PC-3 (cell line): Measurements from ENCODE around the gene ONECUT1. TPM values are rescaled to one million over a fixed set of nuclear protein-coding genes. Genes with fewer than 3 reads are reported as not detected.

Experiments used
- ATAC-seq: fragments of 200-7000 bp; cut with Tn5 transposase; 2 replicates; pipeline ENCODE4 v1.9.1; 2020; ENCODE audit warnings: mild to moderate bottlenecking, moderate library complexity
- BruUV-seq: library from RNA; stranded (reverse); fragments of 400-500 nt; replicated peaks from 2 replicates; lab custom pipeline; 2021; lab: Mats Ljungman, UMichigan
- CTCF ChIA-PET: fragments of 300-600 bp; sonication (Branson Sonifier 250); formaldehyde crosslinking; loops from one replicate; lab custom pipeline; 2022; ENCODE audit warnings: antibody characterized with exemption; lab: Charles Lee
- POLR2A ChIA-PET: fragments of 300-600 bp; sonication (Branson Sonifier 250); formaldehyde crosslinking; loops from one replicate; lab custom pipeline; 2022; ENCODE audit warnings: antibody characterized with exemption; ENCODE audit not compliant: unreplicated experiment; lab: Charles Lee
- DNase-seq: peaks from one replicate; pipeline ENCODE4 v3.0.0-alpha.2; 2015
- H2AFZ ChIP-seq: fragments of 300-600 bp; sonication (generic); 2 replicates; pipeline ENCODE4 v1.6.0; 2016; ENCODE audit warnings: antibody characterized with exemption, low read length
- H3F3A ChIP-seq: fragments of 300-600 bp; sonication (generic); one replicate; pipeline ENCODE4 v1.6.0; 2017; ENCODE audit warnings: antibody characterized with exemption, low read length, control low read depth, mild to moderate bottlenecking; ENCODE audit not compliant: unreplicated experiment
- H3K27ac ChIP-seq: fragments of 300-600 bp; sonication (generic); 2 replicates; pipeline ENCODE4 v1.5.1; 2016; ENCODE audit warnings: mild to moderate bottlenecking, low read length
- H3K27me3 ChIP-seq: fragments of 300-600 bp; sonication (generic); 2 replicates; pipeline ENCODE4 v1.6.1; 2016; ENCODE audit warnings: low read length, mixed read lengths
- H3K36me3 ChIP-seq: fragments of 300-600 bp; sonication (generic); 2 replicates; pipeline ENCODE4 v1.6.1; 2016; ENCODE audit warnings: low read depth, mixed run types, low read length, mixed read lengths
- H3K4me1 ChIP-seq: fragments of 300-600 bp; sonication (generic); 2 replicates; pipeline ENCODE4 v1.5.1; 2016; ENCODE audit warnings: low read length; ENCODE audit not compliant: insufficient read depth
- H3K4me2 ChIP-seq: fragments of 300-600 bp; sonication (generic); 2 replicates; pipeline ENCODE4 v1.6.0; 2016; ENCODE audit warnings: low read length
- H3K4me3 ChIP-seq: fragments of 300-600 bp; sonication (generic); 2 replicates; pipeline ENCODE4 v1.5.1; 2016; ENCODE audit warnings: mild to moderate bottlenecking, low read length, mixed read lengths
- H3K79me2 ChIP-seq: fragments of 300-600 bp; sonication (generic); 2 replicates; pipeline ENCODE4 v1.6.1; 2017; ENCODE audit warnings: low read length, mixed read lengths
- H3K9ac ChIP-seq: fragments of 300-600 bp; sonication (generic); 2 replicates; pipeline ENCODE4 v1.6.0; 2016; ENCODE audit warnings: mild to moderate bottlenecking, low read length
- H3K9me2 ChIP-seq: fragments of 300-600 bp; sonication (generic); replicated peaks from 2 replicates; pipeline ENCODE4 v1.6.1; 2016; ENCODE audit warnings: mixed run types, low read length, mixed read lengths
- H3K9me3 ChIP-seq: fragments of 300-600 bp; sonication (generic); 2 replicates; pipeline ENCODE4 v1.6.1; 2016; ENCODE audit warnings: low read length, mixed read lengths
- H4K20me1 ChIP-seq: fragments of 300-600 bp; sonication (generic); 2 replicates; pipeline ENCODE4 v1.6.1; 2016; ENCODE audit warnings: low read length, mixed read lengths
- CTCF ChIP-seq: fragments of 300-600 bp; sonication (generic); conservative IDR thresholded peaks from 2 replicates; pipeline ENCODE4 v1.5.1; 2017; ENCODE audit warnings: antibody characterized with exemption, low read depth, mild to moderate bottlenecking, low read length
- EZH2 ChIP-seq: fragments of 300-600 bp; sonication (generic); IDR thresholded peaks from one replicate; pipeline ENCODE4 v1.6.1; 2017; ENCODE audit warnings: antibody characterized with exemption, mild to moderate bottlenecking, low read length; ENCODE audit not compliant: unreplicated experiment
- EZH2phosphoT487 ChIP-seq: fragments of 300-600 bp; sonication (generic); IDR thresholded peaks from 2 replicates; pipeline ENCODE4 v1.6.1; 2018; ENCODE audit warnings: mild to moderate bottlenecking, antibody characterized with exemption, low read length, borderline replicate concordance
- intact Hi-C: fragments of 100-400 bp; cut with micrococcal nuclease; formaldehyde crosslinking; loops from 2 replicates; pipeline ENCODE4 v1.9.0; 2023
- total RNA-seq: library from RNA; depleted of rRNA; stranded (reverse); fragments of >200 nt; gene quantifications from 2 replicates; pipeline ENCODE4 v1.2.3, GENCODE V29; 2014

The ONECUT1 gene
- total RNA-seq, 1 experiment from 2014 or later: not detected

DNA sequence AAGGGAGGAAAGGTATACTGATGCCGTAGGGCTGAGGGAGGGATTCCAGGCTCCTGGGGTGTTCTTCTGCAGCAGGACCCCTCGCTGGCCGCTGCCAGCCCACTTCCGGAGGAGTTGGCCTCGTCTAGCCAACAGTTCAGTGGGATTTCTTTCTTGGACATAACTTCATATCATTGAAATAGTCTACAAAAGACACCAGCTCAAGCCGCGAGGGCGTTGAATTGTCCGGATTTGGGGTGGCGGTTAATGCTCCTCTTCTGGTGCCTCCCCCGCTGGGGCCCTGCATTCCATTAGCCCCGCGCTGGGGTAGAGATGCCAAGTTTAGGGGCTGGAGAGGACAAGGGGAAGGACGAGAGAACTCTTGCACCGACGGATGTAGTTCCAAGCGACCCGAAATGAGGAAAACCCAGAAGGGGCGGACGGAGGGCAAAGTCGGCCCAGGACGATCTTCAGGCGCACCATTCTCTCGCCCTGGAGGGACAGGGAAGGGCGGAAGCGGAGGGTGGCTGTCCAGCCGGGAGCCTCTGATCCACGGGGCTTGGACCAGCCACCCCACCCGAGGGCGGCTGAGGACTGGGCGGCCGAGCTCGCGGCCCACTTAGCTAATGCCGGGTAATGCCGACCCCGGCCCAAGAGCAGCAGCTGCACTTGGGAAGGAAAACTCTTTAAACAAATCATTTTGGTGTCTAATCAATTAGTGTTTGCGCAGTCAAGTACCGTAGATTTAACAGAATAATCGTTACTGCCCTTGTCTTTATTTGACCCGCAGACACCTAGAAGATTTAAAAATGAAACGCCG lies 4.7 kb upstream of the ONECUT1 start:
- Histone ChIP-seq H3K27ac (no peak overlapping the region), H3K36me3 (no peaks in the 10 kb centered on the region), H3K79me2 (no peaks in the 10 kb centered on the region), H3K27me3 (peaks cover 66% of the 10 kb centered on the region), H3K9ac (no peak overlapping the region), H4K20me1 (no peaks in the 10 kb centered on the region), H3K9me2 (no peaks in the 10 kb centered on the region), H3K4me2 (no peak overlapping the region), H3F3A (no peaks in the 10 kb centered on the region), H3K9me3 (no peaks in the 10 kb centered on the region), H3K4me1 (no peaks in the 10 kb centered on the region), H3K4me3 (no peak overlapping the region), H2AFZ (no peak overlapping the region)
- DNase-seq: no peak
- TF ChIP-seq EZH2phosphoT487: no peak
- BruUV-seq: no TSS peak
- no peak for ATAC-seq
- POLR2A ChIA-PET: no interaction called here
- intact Hi-C loops: no loop called here
- CTCF ChIA-PET: no interaction called here

- Histone ChIP-seq H3K27ac (no peak overlapping the region), H3K9me3 (no peaks in the 10 kb centered on the region), H3K9me2 (no peaks in the 10 kb centered on the region), H4K20me1 (no peaks in the 10 kb centered on the region), H3K9ac (no peak overlapping the region), H3K4me2 (no peak overlapping the region), H3K79me2 (no peaks in the 10 kb centered on the region), H3K27me3 (peaks cover 42% of the 10 kb centered on the region), H3F3A (no peaks in the 10 kb centered on the region), H2AFZ (no peak overlapping the region), H3K4me3 (no peak overlapping the region), H3K4me1 (no peaks in the 10 kb centered on the region), H3K36me3 (no peaks in the 10 kb centered on the region)
- ChIA-PET CTCF (no interaction called here), POLR2A (no interaction called here)
- intact Hi-C loops: no loop called here
- no peak for DNase-seq
- no TSS peak for BruUV-seq
- TF ChIP-seq EZH2phosphoT487 (no peak), CTCF (no peak), EZH2 (no peak)
- no peak for ATAC-seq
Measured at GRCh38 chr15:52791776-52792175, 1.6 kb upstream of the ONECUT1 start.

DNA sequence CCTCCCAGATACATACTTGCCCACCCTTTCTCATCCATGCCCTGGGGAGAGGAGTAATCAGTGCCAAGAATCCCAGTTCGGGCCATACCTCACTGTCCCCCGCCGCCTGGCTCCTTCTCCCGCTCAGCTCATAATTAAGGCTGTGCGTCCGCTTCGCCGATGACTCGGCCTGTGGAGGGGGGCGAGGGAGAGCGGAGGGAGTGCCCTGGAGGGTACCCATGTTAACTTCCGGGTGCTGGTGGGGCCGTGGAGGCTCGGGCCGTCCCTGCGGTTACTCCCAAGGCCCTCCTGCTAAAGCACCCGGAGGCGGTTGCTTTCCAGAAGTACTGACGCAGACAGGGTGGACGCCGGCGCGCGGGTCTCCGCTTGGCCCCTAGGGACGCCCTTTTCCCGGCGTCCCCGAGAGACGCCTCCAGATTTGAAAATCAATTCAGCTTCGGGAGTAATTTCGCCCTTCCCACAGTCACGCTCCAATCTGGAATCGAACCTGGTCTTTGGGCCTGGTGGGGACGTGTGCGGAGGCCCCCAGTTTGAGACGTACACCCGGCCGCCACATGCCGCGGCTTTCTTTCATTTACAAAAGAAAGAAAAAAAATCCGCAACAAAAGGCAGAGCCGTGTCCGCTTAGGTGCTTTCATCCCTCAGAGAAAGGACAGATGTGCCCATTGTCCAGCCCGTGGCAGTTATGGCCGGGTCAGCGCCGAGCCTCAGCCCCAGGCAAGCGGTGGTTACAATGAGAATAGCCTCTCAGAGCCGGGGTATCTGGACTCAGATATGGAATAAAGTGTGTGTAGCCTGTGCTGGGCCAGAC lies 1.0 kb upstream of the ONECUT1 start:
- H2AFZ ChIP-seq: no peak overlapping the region
- no peak overlapping the region for H3K4me2 ChIP-seq

More for the DNA sequence above, 1.0 kb upstream of the ONECUT1 start:
- intact Hi-C loops: no loop called here
- Histone ChIP-seq H3K27me3 (peaks cover 36% of the 10 kb centered on the region), H3K4me3 (no peak overlapping the region), H3K79me2 (no peaks in the 10 kb centered on the region), H3F3A (no peaks in the 10 kb centered on the region), H3K9me2 (no peaks in the 10 kb centered on the region), H4K20me1 (no peaks in the 10 kb centered on the region), H3K9me3 (no peaks in the 10 kb centered on the region), H3K36me3 (no peaks in the 10 kb centered on the region), H3K4me1 (no peaks in the 10 kb centered on the region), H3K27ac (no peak overlapping the region), H3K9ac (no peak overlapping the region)
- ATAC-seq (no peak), DNase-seq (no peak)
- POLR2A ChIA-PET: no interaction called here
- no TSS peak for BruUV-seq
- CTCF ChIA-PET: no interaction called here
- no peak for TF ChIP-seq EZH2phosphoT487
- TF ChIP-seq EZH2: no peak
- TF ChIP-seq CTCF: no peak
